HG03097 (cell line): ENCODE data around the gene CCDC138.

Experiments used
- ATAC-seq: cut with Tn5 transposase; IDR thresholded peaks from one replicate; pipeline ENCODE4 v1.9.1; 2021; ENCODE audit not compliant: unreplicated experiment, low FRiP score

The CCDC138 gene

GRCh38 chr2:108917526-108917925 lies 131.0 kb downstream of the CCDC138 start:
- no peak for ATAC-seq

- no peak for ATAC-seq
Observed at GRCh38 chr2:108918156-108918874, 131.7 kb downstream of the CCDC138 start.

GRCh38 chr2:108918941-108919341 lies 132.4 kb downstream of the CCDC138 start:
- ATAC-seq = no peak

- no peak for ATAC-seq
Observed at GRCh38 chr2:108919571-108920373, 133.2 kb downstream of the CCDC138 start.

GRCh38 chr2:108920686-108921085 lies 134.1 kb downstream of the CCDC138 start:
- no peak for ATAC-seq

GRCh38 chr2:108921096-108922030 lies 134.8 kb downstream of the CCDC138 start:
- no peak for ATAC-seq

- ATAC-seq = no peak
Observed at GRCh38 chr2:108922141-108922915, 135.8 kb downstream of the CCDC138 start.

- ATAC-seq = no peak
Observed at GRCh38 chr2:108923019-108923700, 136.6 kb downstream of the CCDC138 start.

- ATAC-seq = no peak
Observed at GRCh38 chr2:108923736-108924579, 137.4 kb downstream of the CCDC138 start.

- ATAC-seq = no peak
Observed at GRCh38 chr2:108924580-108925251, 138.1 kb downstream of the CCDC138 start.

- no peak for ATAC-seq
Observed at GRCh38 chr2:108925286-108925685, 138.7 kb downstream of the CCDC138 start.

- no peak for ATAC-seq
Observed at GRCh38 chr2:108925735-108926134, 139.2 kb downstream of the CCDC138 start.
